ENCODE results near the gene TSPAN9.

Gene TSPAN9

GRCh38 chr12:3135522-3136461, 58.6 kb downstream of the TSPAN9 start:
- Mint-ChIP-seq H3K36me3 (ENCODE audit: low read depth) (no peaks in the 10 kb centered on the region), H3K4me3 (no peak overlapping the region), H3K27ac (no peak overlapping the region), H3K9me3 (no peaks in the 10 kb centered on the region), H3K4me1 (ENCODE audit: low read depth) (no peaks in the 10 kb centered on the region), H3K27me3 (ENCODE audit: low read depth) (peaks cover 20% of the 10 kb centered on the region)
- peak; percentile 20 for DNase-seq (ENCODE audit: low spot score)

GRCh38 chr12:3136641-3137267, 59.6 kb downstream of the TSPAN9 start:
- no peaks in the 10 kb centered on the region for H3K9me3 Mint-ChIP-seq
- H3K4me3 Mint-ChIP-seq, result no peak overlapping the region
- H3K4me1 Mint-ChIP-seq (ENCODE audit: low read depth), result no peaks in the 10 kb centered on the region
- H3K27me3 Mint-ChIP-seq (ENCODE audit: low read depth), result peaks cover 16% of the 10 kb centered on the region
- no peak overlapping the region for H3K27ac Mint-ChIP-seq
- no peak for DNase-seq (ENCODE audit: low spot score)
- no peaks in the 10 kb centered on the region for H3K36me3 Mint-ChIP-seq (ENCODE audit: low read depth)

- DNase-seq (ENCODE audit: low spot score), result no peak
- no peak overlapping the region for H3K4me3 Mint-ChIP-seq
- peaks cover 11% of the 10 kb centered on the region for H3K27me3 Mint-ChIP-seq (ENCODE audit: low read depth)
These were observed 60.1 kb downstream of the TSPAN9 start for GRCh38 chr12:3137268-3137781.

GRCh38 chr12:3137814-3138445, 60.8 kb downstream of the TSPAN9 start:
- DNase-seq (ENCODE audit: low spot score), result no peak
- no peak overlapping the region for H3K27ac Mint-ChIP-seq
- peaks cover 5% of the 10 kb centered on the region for H3K27me3 Mint-ChIP-seq (ENCODE audit: low read depth)
- no peaks in the 10 kb centered on the region for H3K9me3 Mint-ChIP-seq
- no peak overlapping the region for H3K4me3 Mint-ChIP-seq
- H3K4me1 Mint-ChIP-seq (ENCODE audit: low read depth), result no peaks in the 10 kb centered on the region
- no peaks in the 10 kb centered on the region for H3K36me3 Mint-ChIP-seq (ENCODE audit: low read depth)

More at GRCh38 chr12:3137268-3137781, 60.1 kb downstream of the TSPAN9 start:
- H3K27ac Mint-ChIP-seq, result no peak overlapping the region
- H3K9me3 Mint-ChIP-seq, result no peaks in the 10 kb centered on the region
- no peaks in the 10 kb centered on the region for H3K4me1 Mint-ChIP-seq (ENCODE audit: low read depth)
- no peaks in the 10 kb centered on the region for H3K36me3 Mint-ChIP-seq (ENCODE audit: low read depth)

GRCh38 chr12:3138941-3139511, 61.8 kb downstream of the TSPAN9 start:
- H3K27ac Mint-ChIP-seq, result no peak overlapping the region
- H3K9me3 Mint-ChIP-seq, result no peaks in the 10 kb centered on the region
- DNase-seq (ENCODE audit: low spot score), result no peak
- no peak overlapping the region for H3K4me3 Mint-ChIP-seq
- H3K27me3 Mint-ChIP-seq (ENCODE audit: low read depth), result peaks cover 2% of the 10 kb centered on the region
- H3K4me1 Mint-ChIP-seq (ENCODE audit: low read depth), result no peaks in the 10 kb centered on the region
- H3K36me3 Mint-ChIP-seq (ENCODE audit: low read depth), result no peaks in the 10 kb centered on the region

GRCh38 chr12:3139760-3140159, 62.6 kb downstream of the TSPAN9 start:
- Mint-ChIP-seq H3K27me3 (ENCODE audit: low read depth) (no peaks in the 10 kb centered on the region), H3K36me3 (ENCODE audit: low read depth) (no peaks in the 10 kb centered on the region), H3K4me1 (ENCODE audit: low read depth) (no peaks in the 10 kb centered on the region), H3K4me3 (no peak overlapping the region), H3K27ac (no peak overlapping the region), H3K9me3 (no peaks in the 10 kb centered on the region)
- no peak for DNase-seq (ENCODE audit: low spot score)

GRCh38 chr12:3140284-3140683, 63.1 kb downstream of the TSPAN9 start:
- H3K27ac Mint-ChIP-seq, result no peak overlapping the region
- H3K36me3 Mint-ChIP-seq (ENCODE audit: low read depth), result no peaks in the 10 kb centered on the region
- no peak for DNase-seq (ENCODE audit: low spot score)
- no peaks in the 10 kb centered on the region for H3K4me1 Mint-ChIP-seq (ENCODE audit: low read depth)
- H3K4me3 Mint-ChIP-seq, result no peak overlapping the region
- H3K27me3 Mint-ChIP-seq (ENCODE audit: low read depth), result no peaks in the 10 kb centered on the region
- H3K9me3 Mint-ChIP-seq, result no peaks in the 10 kb centered on the region

GRCh38 chr12:3141339-3142321, 64.5 kb downstream of the TSPAN9 start:
- H3K9me3 Mint-ChIP-seq, result no peaks in the 10 kb centered on the region
- H3K4me3 Mint-ChIP-seq, result no peak overlapping the region
- H3K27me3 Mint-ChIP-seq (ENCODE audit: low read depth), result no peaks in the 10 kb centered on the region

GRCh38 chr12:3142386-3142785, 65.2 kb downstream of the TSPAN9 start:
- no peak overlapping the region for H3K27ac Mint-ChIP-seq
- no peaks in the 10 kb centered on the region for H3K27me3 Mint-ChIP-seq (ENCODE audit: low read depth)
- no peak overlapping the region for H3K4me3 Mint-ChIP-seq
- H3K9me3 Mint-ChIP-seq, result no peaks in the 10 kb centered on the region
- H3K36me3 Mint-ChIP-seq (ENCODE audit: low read depth), result no peaks in the 10 kb centered on the region
- H3K4me1 Mint-ChIP-seq (ENCODE audit: low read depth), result no peaks in the 10 kb centered on the region
- DNase-seq (ENCODE audit: low spot score), result no peak

More at GRCh38 chr12:3141339-3142321, 64.5 kb downstream of the TSPAN9 start:
- DNase-seq (ENCODE audit: low spot score), result no peak
- H3K36me3 Mint-ChIP-seq (ENCODE audit: low read depth), result no peaks in the 10 kb centered on the region
- no peak overlapping the region for H3K27ac Mint-ChIP-seq
- no peaks in the 10 kb centered on the region for H3K4me1 Mint-ChIP-seq (ENCODE audit: low read depth)

GRCh38 chr12:3144495-3144894, 67.3 kb downstream of the TSPAN9 start:
- H3K4me1 Mint-ChIP-seq (ENCODE audit: low read depth), result no peaks in the 10 kb centered on the region
- H3K4me3 Mint-ChIP-seq, result no peak overlapping the region
- peaks cover 4% of the 10 kb centered on the region for H3K27me3 Mint-ChIP-seq (ENCODE audit: low read depth)
- no peaks in the 10 kb centered on the region for H3K36me3 Mint-ChIP-seq (ENCODE audit: low read depth)
- DNase-seq (ENCODE audit: low spot score), result no peak
- H3K9me3 Mint-ChIP-seq, result no peaks in the 10 kb centered on the region
- H3K27ac Mint-ChIP-seq, result no peak overlapping the region

- DNase-seq (ENCODE audit: low spot score), result no peak
- no peaks in the 10 kb centered on the region for H3K9me3 Mint-ChIP-seq
These were observed 67.9 kb downstream of the TSPAN9 start for GRCh38 chr12:3145033-3145432.

GRCh38 chr12:3145546-3146310, 68.5 kb downstream of the TSPAN9 start:
- H3K27me3 Mint-ChIP-seq (ENCODE audit: low read depth), result peaks cover 8% of the 10 kb centered on the region
- no peak overlapping the region for H3K27ac Mint-ChIP-seq
- no peaks in the 10 kb centered on the region for H3K9me3 Mint-ChIP-seq
- no peaks in the 10 kb centered on the region for H3K36me3 Mint-ChIP-seq (ENCODE audit: low read depth)
- DNase-seq (ENCODE audit: low spot score), result no peak
- no peaks in the 10 kb centered on the region for H3K4me1 Mint-ChIP-seq (ENCODE audit: low read depth)
- H3K4me3 Mint-ChIP-seq, result no peak overlapping the region

More at GRCh38 chr12:3145033-3145432, 67.9 kb downstream of the TSPAN9 start:
- H3K4me3 Mint-ChIP-seq, result no peak overlapping the region
- peaks cover 4% of the 10 kb centered on the region for H3K27me3 Mint-ChIP-seq (ENCODE audit: low read depth)
- no peak overlapping the region for H3K27ac Mint-ChIP-seq
- H3K36me3 Mint-ChIP-seq (ENCODE audit: low read depth), result no peaks in the 10 kb centered on the region
- H3K4me1 Mint-ChIP-seq (ENCODE audit: low read depth), result no peaks in the 10 kb centered on the region
